Activated T-cell treated with anti-CD3 and anti-CD28 coated beads, Interleukin-2, amount 50 U/mL, for 4 hours (primary cell): ENCODE results near the gene TMEM187. TPM values are rescaled to one million over a fixed set of nuclear protein-coding genes. Genes with fewer than 3 reads are reported as not detected.

ENCODE experiments used
- ATAC-seq, 2 donors: fragments of 200-7000 bp; cut with Tn5 transposase; one replicate each; pipeline ENCODE4 v1.10.0; 2021
- DNase-seq: peaks from one replicate; pipeline ENCODE4 v3.0.0-alpha.2; 2020
- H3K27me3 Mint-ChIP-seq: one replicate; pipeline ENCODE4 v1.8.0; 2021; ENCODE audit warnings: low read depth, mixed read lengths
- H3K36me3 Mint-ChIP-seq: one replicate; pipeline ENCODE4 v1.8.0; 2022; ENCODE audit warnings: mixed read lengths; ENCODE audit not compliant: insufficient read depth
- H3K4me1 Mint-ChIP-seq: one replicate; pipeline ENCODE4 v1.8.0; 2021; ENCODE audit warnings: low read depth, mixed read lengths
- H3K4me3 Mint-ChIP-seq: one replicate; pipeline ENCODE4 v1.8.0; 2021; ENCODE audit warnings: mild to moderate bottlenecking, moderate library complexity, mixed read lengths
- H3K9me3 Mint-ChIP-seq: one replicate; pipeline ENCODE4 v1.8.0; 2021; ENCODE audit warnings: mixed read lengths
- total RNA-seq, 3 donors: library from RNA; stranded (reverse); gene quantifications; one replicate each; pipeline ENCODE4 v1.2.1, GENCODE V29; 2021

The TMEM187 gene
- total RNA-seq, 3 donors from 2014 or later: 2.0 to 2.7 (median 2.3) TPM

DNA sequence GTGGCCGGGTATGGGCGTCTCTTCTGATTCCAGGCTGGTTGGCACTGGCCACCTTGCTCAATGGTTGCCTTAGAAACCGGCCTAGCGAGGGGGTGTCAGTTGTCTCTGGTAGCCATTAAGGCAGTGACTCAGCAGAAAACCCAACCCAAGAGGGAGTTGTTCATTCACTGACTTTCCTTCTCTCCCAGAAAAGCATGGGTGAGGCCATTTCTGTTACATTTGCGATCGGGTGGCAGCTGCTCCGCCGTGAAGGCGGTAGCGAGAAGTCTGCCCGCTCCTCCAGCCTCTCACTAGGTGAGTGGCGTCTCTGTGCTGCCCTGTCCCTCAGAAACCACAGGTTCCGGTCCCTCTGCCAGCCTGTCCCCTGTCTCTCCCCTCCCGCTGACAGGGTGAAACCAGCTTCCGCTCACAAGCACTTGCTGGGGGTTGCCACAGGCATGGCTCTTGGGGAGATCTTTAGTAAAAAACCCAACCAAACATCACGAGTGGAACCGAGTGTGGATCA lies 29.7 kb downstream of the TMEM187 start:
- H3K27me3 Mint-ChIP-seq: no peaks in the 10 kb centered on the region
- H3K4me3 Mint-ChIP-seq: peak overlapping the region; percentile 59
- ATAC-seq (peak; percentile 78 to 80), DNase-seq (no peak)
- peaks cover 15% of the 10 kb centered on the region for H3K4me1 Mint-ChIP-seq
- no peaks in the 10 kb centered on the region for H3K9me3 Mint-ChIP-seq
- peaks cover 1% of the 10 kb centered on the region for H3K36me3 Mint-ChIP-seq

DNA sequence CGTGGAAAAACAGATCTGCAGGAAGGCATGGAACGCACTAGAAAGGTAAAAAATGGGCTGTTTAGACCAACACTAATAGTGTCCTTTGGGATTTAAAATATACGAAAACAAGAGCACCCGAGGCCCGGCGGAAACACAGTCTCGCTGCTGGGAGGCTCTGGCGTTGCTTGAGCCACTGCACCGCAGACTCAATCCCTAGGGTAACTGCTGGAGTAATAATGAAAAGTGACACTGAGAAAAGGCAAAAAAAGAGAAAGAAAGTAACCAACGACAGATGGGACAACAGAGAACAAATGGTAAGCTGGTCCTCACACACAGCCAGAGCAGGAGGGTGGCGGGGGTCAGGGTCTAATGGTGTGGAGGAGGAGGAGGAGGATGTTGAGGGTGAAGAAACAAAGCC lies 31.8 kb downstream of the TMEM187 start:
- H3K9me3 Mint-ChIP-seq: no peaks in the 10 kb centered on the region
- H3K4me1 Mint-ChIP-seq: peaks cover 16% of the 10 kb centered on the region
- H3K4me3 Mint-ChIP-seq: no peak overlapping the region
- H3K36me3 Mint-ChIP-seq: peaks cover 8% of the 10 kb centered on the region
- DNase-seq (no peak), ATAC-seq (no peak)
- no peaks in the 10 kb centered on the region for H3K27me3 Mint-ChIP-seq

DNA sequence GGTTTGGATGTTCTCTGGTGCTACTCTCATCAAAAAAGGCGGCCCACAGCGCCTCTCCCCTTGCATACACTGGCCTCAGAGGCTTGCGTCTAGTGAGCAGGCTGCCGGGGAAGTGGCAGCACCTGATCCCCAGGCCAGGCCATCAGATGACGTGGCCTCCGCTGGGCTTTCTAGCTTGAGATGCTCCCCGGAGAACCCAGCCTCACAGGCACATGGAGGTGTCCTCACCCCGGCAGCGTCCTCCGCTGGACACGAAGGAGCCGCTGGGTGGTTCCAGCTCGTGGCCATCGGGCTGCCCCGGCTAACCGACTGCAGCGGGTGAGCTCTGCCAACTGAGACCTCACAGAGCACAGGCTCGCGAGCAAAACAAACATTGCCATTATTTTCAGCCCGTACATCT lies 34.4 kb downstream of the TMEM187 start:
- Mint-ChIP-seq H3K36me3 (peaks cover 16% of the 10 kb centered on the region), H3K27me3 (no peaks in the 10 kb centered on the region), H3K9me3 (no peaks in the 10 kb centered on the region), H3K4me1 (peaks cover 12% of the 10 kb centered on the region), H3K4me3 (no peak overlapping the region)
- ATAC-seq (no peak), DNase-seq (no peak)

DNA sequence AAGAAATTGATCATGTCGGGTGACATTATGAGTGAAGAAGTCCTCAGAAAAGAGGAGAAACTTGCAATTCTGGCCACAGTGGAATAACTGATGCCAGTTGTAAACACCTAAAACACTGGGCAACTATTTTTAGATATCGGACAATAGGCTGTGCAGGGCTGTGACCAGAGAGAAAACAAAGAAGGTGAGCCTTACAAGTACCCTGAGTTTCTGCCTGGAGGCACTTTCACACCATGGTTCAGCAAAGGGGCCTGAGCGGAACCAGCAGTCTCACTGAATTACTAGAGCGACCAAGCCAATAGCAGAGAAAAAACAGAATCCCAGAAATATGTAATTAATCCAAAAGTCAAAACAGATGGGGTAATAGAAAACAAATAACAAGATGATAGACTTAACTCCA lies 36.0 kb downstream of the TMEM187 start:
- Mint-ChIP-seq H3K27me3 (no peaks in the 10 kb centered on the region), H3K36me3 (peaks cover 14% of the 10 kb centered on the region)
- ATAC-seq: no peak

DNA sequence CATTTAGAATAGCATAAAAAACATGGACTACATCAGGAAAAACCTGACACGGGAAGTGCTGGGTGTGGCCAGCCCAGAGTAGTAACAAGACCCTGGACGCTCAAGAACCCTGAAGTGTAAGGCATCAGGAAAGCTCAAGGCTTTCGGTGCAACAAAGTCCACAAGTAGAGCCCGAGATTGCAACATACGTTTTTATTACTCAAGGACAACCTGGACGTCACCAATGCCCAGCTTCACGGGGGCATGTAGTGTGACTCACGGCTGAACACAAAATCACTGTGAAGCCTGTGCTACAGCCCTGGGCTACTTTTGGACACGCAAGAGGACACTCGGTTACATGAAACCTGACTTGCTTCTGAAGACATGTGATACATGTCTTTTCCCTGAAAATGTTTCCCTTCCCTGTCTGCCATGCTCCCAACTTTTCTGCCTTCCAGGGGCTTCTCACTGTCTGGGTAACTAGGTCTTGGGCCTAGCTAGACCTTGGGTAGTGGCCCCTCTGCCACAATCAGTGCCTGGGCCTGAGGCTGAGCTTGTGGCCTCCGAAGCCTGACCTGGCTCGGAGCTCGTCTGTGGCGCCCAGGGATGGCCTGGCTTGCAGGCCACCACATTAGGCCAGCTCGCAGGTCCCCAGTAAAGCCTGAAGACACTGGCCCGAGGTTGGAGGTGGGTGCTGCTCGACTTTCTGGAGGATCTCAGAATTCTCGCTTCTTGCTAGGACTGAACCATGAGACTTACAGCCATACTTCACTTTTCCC lies 38.0 kb downstream of the TMEM187 start:
- Mint-ChIP-seq H3K27me3 (no peaks in the 10 kb centered on the region), H3K4me1 (peaks cover 6% of the 10 kb centered on the region), H3K9me3 (no peaks in the 10 kb centered on the region), H3K4me3 (no peak overlapping the region), H3K36me3 (peaks cover 19% of the 10 kb centered on the region)
- DNase-seq: no peak
- ATAC-seq: no peak

More for the DNA sequence above, 36.0 kb downstream of the TMEM187 start:
- Mint-ChIP-seq H3K4me3 (no peak overlapping the region), H3K4me1 (peaks cover 4% of the 10 kb centered on the region), H3K9me3 (no peaks in the 10 kb centered on the region)
- no peak for DNase-seq

DNA sequence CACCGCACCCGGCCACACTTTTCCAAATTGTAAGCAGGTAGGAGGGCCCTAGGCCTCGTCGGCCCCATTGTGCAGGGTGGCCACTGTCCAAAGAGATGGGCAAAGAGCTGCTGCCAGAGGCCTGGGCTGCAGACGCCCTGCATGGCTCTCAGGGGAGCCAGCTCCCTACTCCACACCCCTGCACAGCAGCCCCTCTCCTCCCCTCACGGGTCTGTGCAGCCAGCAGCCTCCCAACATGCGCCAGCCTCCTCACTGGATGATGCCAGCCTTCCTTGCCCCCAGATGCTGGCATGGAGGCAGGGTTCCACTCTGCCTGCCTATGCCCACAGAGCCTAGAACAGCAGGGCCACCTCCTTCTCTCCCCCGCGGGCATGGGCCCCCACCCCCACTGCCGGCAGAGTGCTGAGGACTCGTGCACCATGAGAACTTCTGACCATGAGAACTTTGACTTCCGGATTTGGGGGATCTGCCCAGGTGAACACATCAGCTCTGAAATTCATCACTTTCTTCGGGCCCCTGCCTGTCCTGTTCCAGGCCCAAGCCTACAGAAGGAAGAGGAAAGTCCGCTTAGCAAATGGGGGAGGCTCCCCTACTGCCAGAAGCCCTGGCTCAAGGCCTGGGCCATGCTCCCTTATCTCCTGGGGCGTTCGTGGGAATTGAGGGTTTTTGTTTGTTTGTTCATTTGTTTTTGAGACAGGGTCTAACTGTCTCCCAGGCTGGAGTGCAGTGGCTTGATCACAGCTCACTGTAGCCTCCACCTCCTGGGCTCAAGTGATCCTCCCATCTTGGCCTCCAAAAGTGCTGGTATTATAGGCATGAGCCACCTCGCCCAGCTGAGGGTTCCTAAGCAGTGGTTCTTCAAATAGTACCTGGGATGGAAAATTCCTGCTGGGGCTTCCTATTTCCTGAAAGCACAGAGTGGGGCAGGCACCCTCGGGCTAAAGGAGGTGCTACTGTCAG lies 39.1 kb downstream of the TMEM187 start:
- Mint-ChIP-seq H3K27me3 (no peaks in the 10 kb centered on the region), H3K36me3 (peaks cover 21% of the 10 kb centered on the region), H3K4me1 (peaks cover 9% of the 10 kb centered on the region), H3K4me3 (no peak overlapping the region), H3K9me3 (no peaks in the 10 kb centered on the region)
- ATAC-seq (no peak), DNase-seq (no peak)

DNA sequence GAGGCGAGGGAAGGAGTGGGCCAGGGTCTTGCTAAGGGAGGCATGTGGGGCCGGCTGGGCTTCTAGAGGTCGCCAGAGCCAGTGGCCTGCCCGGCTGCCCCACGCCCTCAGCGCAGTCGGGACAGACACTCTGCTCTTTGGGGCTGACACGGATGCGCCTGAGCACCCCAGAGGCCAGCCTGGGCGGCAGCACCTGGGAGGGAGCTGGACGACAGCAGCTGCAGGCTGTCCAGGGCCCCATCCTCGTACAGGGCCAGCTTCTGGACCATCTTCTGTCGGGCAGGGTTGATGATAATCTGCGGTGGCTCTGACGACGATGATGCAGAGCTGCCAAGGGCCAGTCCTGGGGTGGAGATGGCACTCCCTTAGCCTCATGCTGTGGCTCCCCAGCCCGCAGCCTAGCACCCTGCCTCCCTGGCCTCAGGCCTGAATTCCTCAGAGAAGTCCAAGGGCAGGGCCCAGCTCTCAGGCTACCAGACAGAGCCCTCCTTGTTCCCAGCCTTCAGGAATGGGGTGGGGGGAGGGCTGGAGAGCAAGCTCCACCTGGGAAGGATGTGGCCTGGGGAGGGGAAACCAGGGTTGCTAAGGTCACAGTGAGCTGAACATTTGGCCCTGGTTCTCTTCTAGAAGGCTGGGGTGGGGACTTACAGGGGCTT lies 39.9 kb downstream of the TMEM187 start:
- H3K4me1 Mint-ChIP-seq: peaks cover 9% of the 10 kb centered on the region
- DNase-seq: no peak
- no peaks in the 10 kb centered on the region for H3K27me3 Mint-ChIP-seq
- H3K9me3 Mint-ChIP-seq: no peaks in the 10 kb centered on the region
- peaks cover 21% of the 10 kb centered on the region for H3K36me3 Mint-ChIP-seq
- no peak overlapping the region for H3K4me3 Mint-ChIP-seq
- ATAC-seq: no peak

DNA sequence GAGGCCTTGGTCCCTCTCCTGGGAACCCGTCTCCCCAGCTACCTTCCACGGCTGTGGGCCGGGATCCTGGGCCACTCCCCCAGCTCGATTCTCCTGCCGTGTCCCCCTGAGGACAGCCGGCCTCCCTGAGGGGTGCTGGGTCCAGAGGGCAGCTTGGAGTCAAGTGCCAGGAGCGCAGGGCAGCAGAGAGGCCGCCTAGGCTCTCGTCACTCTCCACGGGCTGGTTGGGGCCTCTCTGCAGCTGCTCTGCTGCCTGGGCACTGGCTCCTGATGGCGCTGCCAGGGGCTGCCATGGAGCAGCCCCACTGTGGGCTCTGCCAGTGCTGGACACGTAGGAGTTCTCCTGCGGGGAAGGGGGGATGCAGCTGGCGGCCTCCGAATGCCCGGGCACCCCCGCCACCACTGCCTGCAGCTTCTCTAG lies 40.5 kb downstream of the TMEM187 start:
- no peaks in the 10 kb centered on the region for H3K27me3 Mint-ChIP-seq
- peaks cover 18% of the 10 kb centered on the region for H3K36me3 Mint-ChIP-seq
- H3K4me3 Mint-ChIP-seq: no peak overlapping the region
- no peak for DNase-seq
- H3K4me1 Mint-ChIP-seq: peaks cover 7% of the 10 kb centered on the region
- H3K9me3 Mint-ChIP-seq: no peaks in the 10 kb centered on the region
- no peak for ATAC-seq

DNA sequence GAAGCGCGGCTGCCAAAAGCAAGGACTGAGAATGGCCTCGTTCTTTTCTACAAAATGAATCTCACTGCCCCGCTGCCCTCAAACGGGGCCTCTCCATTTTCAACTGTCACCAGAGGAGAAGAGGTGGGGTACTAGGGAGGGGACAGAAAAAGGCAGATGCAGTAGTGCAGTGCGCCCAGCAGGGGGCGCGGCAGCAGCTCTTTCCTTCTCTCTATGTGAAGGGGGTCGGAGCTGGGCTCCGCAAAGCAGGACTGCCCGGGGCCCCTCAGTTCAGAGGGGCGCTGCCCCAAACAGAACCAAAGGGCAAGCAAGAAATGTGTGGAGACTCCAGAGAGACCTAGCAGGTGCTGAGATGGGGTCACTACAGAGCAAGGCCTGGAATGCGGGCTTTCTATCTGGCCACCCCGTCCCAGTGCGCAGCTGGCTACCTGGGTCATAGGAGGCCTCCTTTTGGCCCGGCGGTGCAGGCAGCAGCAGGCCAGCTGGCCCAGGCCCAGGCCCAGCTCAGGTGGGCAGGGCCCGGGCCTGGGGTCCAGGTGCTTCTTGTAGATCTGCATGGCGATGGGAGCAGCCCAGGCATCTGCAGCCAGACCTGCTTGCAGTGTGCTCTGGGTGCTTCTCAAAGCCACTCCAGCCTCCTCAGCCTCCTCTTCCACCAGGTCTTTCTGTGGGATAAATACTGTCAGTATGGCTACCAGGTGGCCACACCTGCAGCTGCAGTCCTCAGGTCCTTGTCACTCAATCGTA lies 41.2 kb downstream of the TMEM187 start:
- ATAC-seq: peak; percentile 74 to 81

DNA sequence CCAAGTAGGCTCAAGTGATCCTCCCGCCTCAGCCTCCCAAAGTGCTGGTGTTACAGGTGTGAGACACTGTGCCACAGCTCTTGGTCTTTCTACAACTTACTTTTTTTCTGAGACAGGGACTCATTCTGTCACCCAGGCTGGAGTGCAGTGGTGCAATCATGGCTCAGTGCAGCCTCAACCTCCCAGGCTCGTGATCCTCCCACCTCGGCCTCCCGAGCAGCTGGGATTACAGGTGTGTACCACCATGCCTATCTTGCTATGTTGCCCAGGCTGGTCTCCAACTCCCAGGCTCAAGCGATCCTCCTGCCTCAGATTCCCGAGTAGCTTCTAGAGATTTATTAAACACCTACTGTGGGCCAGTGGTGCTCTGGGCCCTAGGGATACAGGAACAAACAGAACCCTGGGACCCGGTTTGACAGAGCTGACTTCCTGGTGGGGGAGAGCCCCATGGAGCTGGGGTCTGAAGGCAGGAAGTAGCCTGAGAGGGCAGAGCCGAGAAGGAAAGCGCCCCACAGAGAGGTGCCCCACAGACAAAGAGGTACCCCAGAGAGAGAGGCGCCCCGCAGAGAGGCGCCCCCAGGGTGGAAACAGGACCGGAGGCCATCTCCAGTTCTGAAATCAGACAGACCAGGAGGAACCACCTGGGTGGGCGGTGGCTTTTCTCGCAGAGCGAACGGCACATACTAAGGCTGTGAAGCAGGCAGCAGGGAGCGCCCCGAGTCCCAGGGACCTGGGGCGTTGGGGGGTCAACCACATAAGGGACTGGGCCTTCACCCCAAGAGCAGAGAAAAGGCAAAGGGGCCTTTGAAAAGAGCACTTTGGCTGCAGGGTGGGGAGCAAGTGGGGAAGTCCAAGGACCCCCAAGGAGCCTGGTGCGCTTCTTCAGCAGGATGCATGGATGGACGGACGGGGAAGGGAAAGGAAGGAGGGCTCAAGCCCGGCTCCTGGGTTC lies 42.2 kb downstream of the TMEM187 start:
- no peaks in the 10 kb centered on the region for H3K9me3 Mint-ChIP-seq
- no peak for ATAC-seq
- no peaks in the 10 kb centered on the region for H3K27me3 Mint-ChIP-seq
- no peak overlapping the region for H3K4me3 Mint-ChIP-seq
- no peak for DNase-seq
- peaks cover 15% of the 10 kb centered on the region for H3K36me3 Mint-ChIP-seq
- peaks cover 7% of the 10 kb centered on the region for H3K4me1 Mint-ChIP-seq

More for the DNA sequence above, 41.2 kb downstream of the TMEM187 start:
- Mint-ChIP-seq H3K9me3 (no peaks in the 10 kb centered on the region), H3K4me1 (peaks cover 7% of the 10 kb centered on the region), H3K36me3 (peaks cover 15% of the 10 kb centered on the region), H3K27me3 (no peaks in the 10 kb centered on the region), H3K4me3 (no peak overlapping the region)
- DNase-seq: peak; percentile 51

DNA sequence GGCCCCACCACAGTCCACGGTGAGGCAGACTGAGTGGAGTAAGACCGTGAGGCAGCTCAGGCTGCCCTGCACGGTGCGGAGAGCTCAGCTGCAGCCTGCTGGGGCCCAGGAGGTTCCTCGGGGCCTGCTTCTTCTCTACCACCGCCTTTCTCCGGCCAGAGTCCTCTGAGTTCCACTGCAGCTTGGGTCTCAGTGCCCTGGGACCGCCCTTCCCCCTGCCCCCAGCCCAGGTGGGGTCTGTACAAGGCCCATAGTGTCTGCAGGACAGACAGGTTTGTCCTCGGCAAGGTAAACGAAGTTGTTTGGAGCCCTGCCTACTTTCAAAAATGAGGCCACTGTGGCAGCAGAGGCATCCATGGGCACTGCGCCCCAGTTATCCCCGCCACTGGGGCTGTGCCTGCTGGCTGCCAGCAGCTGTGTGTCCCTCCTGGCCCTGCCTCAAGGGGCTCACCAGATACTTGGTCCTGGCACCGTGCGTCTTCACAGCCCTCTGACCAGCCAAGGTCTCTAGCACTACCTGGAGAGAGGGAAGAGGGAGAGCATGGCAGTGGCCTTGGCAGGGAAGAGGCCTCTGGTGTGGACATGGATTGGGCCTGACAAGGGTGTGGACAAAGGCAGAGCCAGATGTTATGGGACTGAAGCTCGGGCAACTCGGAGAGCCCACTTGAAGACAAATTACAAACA lies 43.2 kb downstream of the TMEM187 start:
- H3K36me3 Mint-ChIP-seq: peaks cover 10% of the 10 kb centered on the region
- peak overlapping the region; percentile 29 for H3K4me3 Mint-ChIP-seq
- no peak for ATAC-seq
- H3K4me1 Mint-ChIP-seq: peaks cover 11% of the 10 kb centered on the region
- no peaks in the 10 kb centered on the region for H3K9me3 Mint-ChIP-seq
- DNase-seq: no peak
- H3K27me3 Mint-ChIP-seq: no peaks in the 10 kb centered on the region

DNA sequence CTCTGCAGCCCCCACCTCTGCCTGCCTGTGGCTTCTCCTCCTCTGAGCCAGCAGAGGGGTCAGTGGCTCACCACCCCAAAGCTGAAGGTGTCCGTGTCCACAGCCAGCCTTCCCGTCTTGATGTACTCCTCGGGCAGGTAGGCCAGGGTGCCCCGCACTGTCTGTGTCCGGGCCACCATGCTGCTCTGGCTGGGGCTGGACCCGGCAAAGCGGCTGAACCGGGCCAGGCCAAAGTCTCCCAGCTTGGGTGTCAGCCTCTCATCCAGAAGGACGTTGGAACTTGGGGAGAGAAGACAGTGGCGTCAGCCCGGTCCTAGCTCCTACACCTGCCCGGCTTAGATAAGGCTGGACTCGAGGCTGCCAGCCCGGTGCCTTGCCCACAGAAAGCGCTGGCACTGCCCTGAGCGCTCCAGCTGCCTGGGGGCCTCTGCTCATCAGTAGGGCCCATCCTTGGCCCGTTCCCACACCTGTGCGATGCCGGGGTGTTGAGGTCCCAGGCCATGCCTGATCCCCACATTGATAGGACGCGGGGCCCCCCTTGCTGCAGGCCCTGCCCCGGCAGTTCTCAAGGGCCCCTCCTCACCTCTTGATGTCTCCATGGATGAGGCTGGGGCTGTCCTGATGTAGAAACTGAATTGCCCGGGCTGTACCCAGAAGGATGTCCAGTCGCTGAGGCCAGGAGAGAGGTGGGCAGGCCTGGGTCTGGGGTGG lies 44.0 kb downstream of the TMEM187 start:
- Mint-ChIP-seq H3K27me3 (no peaks in the 10 kb centered on the region), H3K4me3 (no peak overlapping the region), H3K4me1 (peaks cover 18% of the 10 kb centered on the region), H3K9me3 (no peaks in the 10 kb centered on the region), H3K36me3 (peaks cover 7% of the 10 kb centered on the region)
- ATAC-seq: no peak
- no peak for DNase-seq
